Endodermal cell (in vitro differentiated cells): ENCODE data around the gene GLOD4. TPM values are rescaled to one million over a fixed set of nuclear protein-coding genes. Genes with fewer than 3 reads are reported as not detected.
A peak's percentile ranks its signal among the peaks of the same experiment; 100 is the strongest.
"Not testable (repeated sequence)": the region's sequence is repeated elsewhere in the genome, so short reads cannot be mapped to it uniquely, and the experiment has no call there.

Experiments used
- DNase-seq: peaks from one replicate; pipeline ENCODE4 v3.0.0-alpha.2; 2017
- H3K27ac ChIP-seq: 2 replicates; pipeline ENCODE4 v1.5.1; 2013; ENCODE audit warnings: mild to moderate bottlenecking, low read depth, low read length, moderate library complexity
- H3K27me3 ChIP-seq: 2 replicates; pipeline ENCODE4 v1.6.1; 2013; ENCODE audit warnings: mild to moderate bottlenecking, low read length, moderate library complexity; ENCODE audit not compliant: insufficient read depth, control insufficient read depth, poor library complexity, severe bottlenecking
- H3K36me3 ChIP-seq: 2 replicates; pipeline ENCODE4 v1.7.0; 2013; ENCODE audit warnings: mild to moderate bottlenecking, low read length, moderate library complexity; ENCODE audit not compliant: control insufficient read depth, insufficient read depth
- H3K4me1 ChIP-seq: one replicate; pipeline ENCODE4 v1.7.0; 2013; ENCODE audit warnings: low read length; ENCODE audit not compliant: control insufficient read depth, insufficient read depth
- H3K4me3 ChIP-seq: 2 replicates; pipeline ENCODE4 v1.5.1; 2013; ENCODE audit warnings: mild to moderate bottlenecking, low read length, moderate library complexity
- H3K9ac ChIP-seq: 2 replicates; pipeline ENCODE4 v1.6.1; 2013; ENCODE audit warnings: mild to moderate bottlenecking, low read length, moderate library complexity; ENCODE audit not compliant: poor library complexity, severe bottlenecking; ENCODE audit errors: extremely low read depth
- H3K9me3 ChIP-seq: 2 replicates; pipeline ENCODE4 v1.6.1; 2013; ENCODE audit warnings: mild to moderate bottlenecking, low read length, moderate library complexity; ENCODE audit not compliant: control insufficient read depth
- H3K27ac Mint-ChIP-seq: 2 replicates; pipeline ENCODE4 v1.8.0; 2020; ENCODE audit warnings: mixed read lengths
- H3K27me3 Mint-ChIP-seq: 2 replicates; pipeline ENCODE4 v1.8.0; 2021; ENCODE audit warnings: mild to moderate bottlenecking, mixed read lengths; ENCODE audit not compliant: insufficient read depth
- H3K36me3 Mint-ChIP-seq: 2 replicates; pipeline ENCODE4 v1.8.0; 2020; ENCODE audit warnings: low read depth, mixed read lengths
- H3K4me1 Mint-ChIP-seq: 2 replicates; pipeline ENCODE4 v1.8.0; 2020; ENCODE audit warnings: mixed read lengths
- H3K4me3 Mint-ChIP-seq: 2 replicates; pipeline ENCODE4 v1.8.0; 2020; ENCODE audit warnings: mild to moderate bottlenecking, moderate library complexity, mixed read lengths
- H3K9me3 Mint-ChIP-seq: 2 replicates; pipeline ENCODE4 v1.8.0; 2020; ENCODE audit warnings: mild to moderate bottlenecking, mixed read lengths
- WGBS, 2 experiments: methylation state at CpG; one replicate each; pipeline versions ENCODE4 v1.1.5 to v1.1.7; 2013; ENCODE audit warnings: missing lambda C conversion rate in 2 of 2, mixed read lengths in 1 of 2; ENCODE audit not compliant: insufficient coverage in 1 of 2, insufficient read length in 1 of 2; 5-methylcytosine and 5-hydroxymethylcytosine counted together
- total RNA-seq, 2 donors: library from RNA; stranded (reverse); fragmentation: NEBNext Ultra II Directional in 1 of 2; extraction: Animal tissue kit (Norgen Biotek cat#: 25700) in 1 of 2; gene quantifications; 2 replicates in 1 of 2; 3 replicates in 1 of 2; pipeline ENCODE4 v1.2.1, GENCODE V29; 2021
- TF ChIP-seq, protein P1 (sequence below): fragments of 200-600 bp; sonication (generic); conservative IDR thresholded peaks from 2 replicates; pipeline ENCODE4 v1.5.0; 2021; ENCODE audit warnings: antibody characterized with exemption, mild to moderate bottlenecking

The GLOD4 gene
- total RNA-seq, 2 donors from 2014 or later, result 81.6 to 95.1 TPM

DNA sequence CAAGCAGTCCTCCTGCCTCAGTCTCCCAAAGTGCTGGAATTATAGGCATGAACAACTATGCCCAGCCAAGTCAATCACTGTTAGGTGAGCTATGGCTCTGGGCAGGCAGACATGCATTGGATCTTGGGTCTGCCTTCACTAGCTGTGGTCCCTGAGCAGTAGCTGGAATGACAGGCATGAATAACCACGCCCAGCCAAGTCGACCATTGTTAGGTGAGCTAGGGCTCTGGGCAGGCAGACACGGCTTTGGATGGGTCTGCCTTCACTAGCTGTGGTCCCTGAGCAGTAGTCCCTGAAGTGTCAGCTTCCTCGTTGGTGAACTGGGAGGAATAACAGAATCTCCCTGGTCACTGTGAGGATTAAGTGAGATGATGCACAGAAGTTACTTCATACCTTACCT is 6.5 kb upstream of the GLOD4 start:
- Histone ChIP-seq H3K36me3 (peaks cover 56% of the 10 kb centered on the region), H3K4me3 (no peak overlapping the region), H3K9ac (no peak overlapping the region), H3K9me3 (no peaks in the 10 kb centered on the region), H3K27ac (no peak overlapping the region), H3K27me3 (no peaks in the 10 kb centered on the region), H3K4me1 (peaks cover 2% of the 10 kb centered on the region)
- Mint-ChIP-seq H3K4me1 (peaks cover 6% of the 10 kb centered on the region), H3K27ac (no peak overlapping the region), H3K4me3 (no peak overlapping the region), H3K9me3 (no peaks in the 10 kb centered on the region), H3K36me3 (peaks cover 57% of the 10 kb centered on the region), H3K27me3 (no peaks in the 10 kb centered on the region)
- DNase-seq, result no peak
- 92 to 96% methylated on average over 4 of the region's 4 CpGs for whole genome bisulfite sequencing, 2 experiments
- TF ChIP-seq, protein P1, sequence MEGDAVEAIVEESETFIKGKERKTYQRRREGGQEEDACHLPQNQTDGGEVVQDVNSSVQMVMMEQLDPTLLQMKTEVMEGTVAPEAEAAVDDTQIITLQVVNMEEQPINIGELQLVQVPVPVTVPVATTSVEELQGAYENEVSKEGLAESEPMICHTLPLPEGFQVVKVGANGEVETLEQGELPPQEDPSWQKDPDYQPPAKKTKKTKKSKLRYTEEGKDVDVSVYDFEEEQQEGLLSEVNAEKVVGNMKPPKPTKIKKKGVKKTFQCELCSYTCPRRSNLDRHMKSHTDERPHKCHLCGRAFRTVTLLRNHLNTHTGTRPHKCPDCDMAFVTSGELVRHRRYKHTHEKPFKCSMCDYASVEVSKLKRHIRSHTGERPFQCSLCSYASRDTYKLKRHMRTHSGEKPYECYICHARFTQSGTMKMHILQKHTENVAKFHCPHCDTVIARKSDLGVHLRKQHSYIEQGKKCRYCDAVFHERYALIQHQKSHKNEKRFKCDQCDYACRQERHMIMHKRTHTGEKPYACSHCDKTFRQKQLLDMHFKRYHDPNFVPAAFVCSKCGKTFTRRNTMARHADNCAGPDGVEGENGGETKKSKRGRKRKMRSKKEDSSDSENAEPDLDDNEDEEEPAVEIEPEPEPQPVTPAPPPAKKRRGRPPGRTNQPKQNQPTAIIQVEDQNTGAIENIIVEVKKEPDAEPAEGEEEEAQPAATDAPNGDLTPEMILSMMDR, result no peak

DNA sequence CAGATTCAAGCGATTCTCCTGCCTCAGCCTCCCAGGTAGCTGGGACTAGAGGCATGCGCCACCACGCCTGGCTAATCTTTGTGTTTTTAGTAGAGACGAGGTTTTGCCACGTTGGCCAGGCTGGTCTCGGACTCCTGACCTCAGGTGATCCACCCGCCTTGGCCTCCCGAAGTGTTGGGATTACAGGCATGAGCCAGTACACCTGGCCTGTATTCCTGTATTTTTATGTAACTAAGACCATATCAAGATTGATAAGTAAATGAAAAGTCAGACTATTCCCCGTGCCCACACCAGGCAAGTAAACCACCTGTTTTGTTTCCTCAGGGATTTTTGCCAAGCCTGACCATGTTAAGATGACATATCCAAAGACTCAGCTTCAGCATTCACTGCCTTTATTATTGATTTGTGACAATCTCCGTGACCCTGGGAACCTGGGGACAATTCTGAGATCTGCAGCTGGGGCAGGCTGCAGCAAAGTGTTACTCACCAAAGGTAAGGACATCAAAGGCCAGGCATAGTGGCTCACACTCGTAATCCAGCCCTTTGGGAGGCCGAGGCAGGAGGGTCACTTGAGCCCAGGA is 5.7 kb upstream of the GLOD4 start:
- H3K27ac Mint-ChIP-seq, result no peak overlapping the region

DNA sequence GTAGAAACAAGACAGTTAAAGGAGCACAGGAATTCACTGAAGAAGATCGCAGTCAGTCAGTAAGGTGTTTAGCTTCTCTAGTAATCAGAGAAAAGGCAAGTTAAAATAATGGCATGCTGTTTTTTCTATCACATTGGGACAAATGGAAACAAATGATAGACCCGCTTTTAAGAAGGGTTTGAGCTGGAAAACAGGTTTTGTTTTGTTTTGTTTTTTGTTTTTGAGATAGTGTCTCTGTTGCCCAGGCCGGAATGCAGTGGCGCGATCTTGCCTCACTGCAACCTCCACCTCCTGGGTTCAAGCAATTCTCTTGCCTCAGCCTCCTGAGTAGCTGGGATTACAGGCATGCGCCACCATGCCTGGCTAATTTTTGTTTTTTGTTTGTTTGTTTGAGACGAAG is 3.8 kb upstream of the GLOD4 start:
- H3K27ac Mint-ChIP-seq, H3K4me3 ChIP-seq, H3K9ac ChIP-seq, H3K9me3 Mint-ChIP-seq, H3K4me3 Mint-ChIP-seq, H3K4me1 ChIP-seq, H3K27me3 ChIP-seq, H3K27me3 Mint-ChIP-seq, H3K27ac ChIP-seq, DNase-seq, H3K9me3 ChIP-seq: not testable (repeated sequence)
- H3K36me3 ChIP-seq, result peaks cover 44% of the 10 kb centered on the region
- peaks cover 38% of the 10 kb centered on the region for H3K36me3 Mint-ChIP-seq
- 76 to 91% methylated on average over 4 to 7 of the region's 7 CpGs for WGBS, 2 experiments
- peaks cover 14% of the 10 kb centered on the region for H3K4me1 Mint-ChIP-seq

More for the DNA sequence above, 5.7 kb upstream of the GLOD4 start:
- DNase-seq, result no peak
- Mint-ChIP-seq H3K27me3 (no peaks in the 10 kb centered on the region), H3K4me1 (peaks cover 9% of the 10 kb centered on the region), H3K36me3 (peaks cover 57% of the 10 kb centered on the region), H3K4me3 (no peak overlapping the region), H3K9me3 (no peaks in the 10 kb centered on the region)
- Histone ChIP-seq H3K36me3 (peaks cover 62% of the 10 kb centered on the region), H3K9ac (no peak overlapping the region), H3K9me3 (no peaks in the 10 kb centered on the region), H3K4me1 (peaks cover 2% of the 10 kb centered on the region), H3K27ac (no peak overlapping the region), H3K27me3 (no peaks in the 10 kb centered on the region), H3K4me3 (no peak overlapping the region)
- TF ChIP-seq, protein P1, result no peak
- 95 to 96% methylated on average over 10 to 12 of the region's 12 CpGs for WGBS, 2 experiments

DNA sequence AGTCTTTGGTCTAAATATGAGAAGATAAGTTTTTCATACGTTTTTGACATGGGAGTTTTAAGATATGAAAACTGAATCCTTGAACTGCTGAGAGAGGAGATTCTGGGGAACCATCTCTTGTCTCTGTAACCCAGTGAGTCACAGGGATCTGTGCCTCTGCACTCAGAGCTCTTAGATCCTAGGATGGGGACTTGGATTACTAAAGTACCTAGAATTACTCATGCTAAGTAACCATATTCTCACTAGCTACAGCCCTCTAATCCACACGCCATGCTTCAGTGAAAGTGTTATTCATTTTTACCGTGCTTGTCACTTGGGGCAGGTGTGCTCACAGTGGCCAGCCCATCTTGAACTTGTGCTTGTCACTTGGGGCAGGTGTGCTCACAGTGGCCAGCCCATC is 2.1 kb upstream of the GLOD4 start:
- Mint-ChIP-seq H3K36me3 (peaks cover 27% of the 10 kb centered on the region), H3K27ac (no peak overlapping the region), H3K27me3 (no peaks in the 10 kb centered on the region), H3K4me3 (no peak overlapping the region), H3K9me3 (no peaks in the 10 kb centered on the region), H3K4me1 (peaks cover 10% of the 10 kb centered on the region)
- H3K9ac ChIP-seq, result no peak overlapping the region
- 89 to 92% methylated on average over 3 of the region's 3 CpGs for WGBS, 2 experiments
- no peaks in the 10 kb centered on the region for H3K27me3 ChIP-seq
- TF ChIP-seq, protein P1, result no peak
- no peak for DNase-seq
- peak overlapping the region; percentile 92 for H3K4me3 ChIP-seq
- no peaks in the 10 kb centered on the region for H3K9me3 ChIP-seq
- H3K4me1 ChIP-seq, result peaks cover 2% of the 10 kb centered on the region
- H3K36me3 ChIP-seq, result peaks cover 44% of the 10 kb centered on the region
- no peak overlapping the region for H3K27ac ChIP-seq
